Measurements from ENCODE around the gene STRIT1. TPM values are rescaled to one million over a fixed set of nuclear protein-coding genes. Genes with fewer than 3 reads are reported as not detected.
"Not testable (repeated sequence)": the region's sequence is repeated elsewhere in the genome, so short reads cannot be mapped to it uniquely, and the experiment has no call there.

STRIT1 gene
- total RNA-seq, 1 donor from 2014 or later: not detected

- H3K4me1 Mint-ChIP-seq (ENCODE audit: low read depth): no peaks in the 10 kb centered on the region
- H3K27me3 Mint-ChIP-seq: no peaks in the 10 kb centered on the region
- H3K27ac Mint-ChIP-seq: no peak overlapping the region
- H3K4me3 Mint-ChIP-seq (ENCODE audit: low read depth): no peak overlapping the region
- H3K9me3 Mint-ChIP-seq (ENCODE audit: low read depth): peaks cover 16% of the 10 kb centered on the region
- no peak for DNase-seq (ENCODE audit: low spot score, unreplicated experiment)
- TF ChIP-seq CTCF (IDR thresholded peaks at IDR 0.05; ENCODE audit: unreplicated experiment): no peak
- no peaks in the 10 kb centered on the region for H3K36me3 Mint-ChIP-seq (ENCODE audit: insufficient read depth)
These were observed 11.6 kb downstream of the STRIT1 start for GRCh38 chr3:155281912-155282311.

GRCh38 chr3:155276089-155276488, 17.4 kb downstream of the STRIT1 start:
- not testable (repeated sequence) for H3K27ac Mint-ChIP-seq; H3K36me3 Mint-ChIP-seq (ENCODE audit: insufficient read depth); H3K4me3 Mint-ChIP-seq (ENCODE audit: low read depth); H3K27me3 Mint-ChIP-seq; H3K4me1 Mint-ChIP-seq (ENCODE audit: low read depth); DNase-seq (ENCODE audit: low spot score, unreplicated experiment)
- H3K9me3 Mint-ChIP-seq (ENCODE audit: low read depth): peaks cover 16% of the 10 kb centered on the region

GRCh38 chr3:155275159-155275754, 18.2 kb downstream of the STRIT1 start:
- not testable (repeated sequence) for H3K27me3 Mint-ChIP-seq; DNase-seq (ENCODE audit: low spot score, unreplicated experiment); H3K36me3 Mint-ChIP-seq (ENCODE audit: insufficient read depth); H3K27ac Mint-ChIP-seq; H3K4me1 Mint-ChIP-seq (ENCODE audit: low read depth); H3K4me3 Mint-ChIP-seq (ENCODE audit: low read depth)
- H3K9me3 Mint-ChIP-seq (ENCODE audit: low read depth): peaks cover 15% of the 10 kb centered on the region

GRCh38 chr3:155274435-155274834, 19.0 kb downstream of the STRIT1 start:
- not testable (repeated sequence) for H3K4me1 Mint-ChIP-seq (ENCODE audit: low read depth); H3K4me3 Mint-ChIP-seq (ENCODE audit: low read depth); DNase-seq (ENCODE audit: low spot score, unreplicated experiment); H3K36me3 Mint-ChIP-seq (ENCODE audit: insufficient read depth); H3K27me3 Mint-ChIP-seq; H3K27ac Mint-ChIP-seq; H3K9me3 Mint-ChIP-seq (ENCODE audit: low read depth)

- TF ChIP-seq CTCF (IDR thresholded peaks at IDR 0.05; ENCODE audit: unreplicated experiment): no peak
- no peak for DNase-seq (ENCODE audit: low spot score, unreplicated experiment)
- Mint-ChIP-seq H3K27me3 (no peaks in the 10 kb centered on the region), H3K4me3 (ENCODE audit: low read depth) (no peak overlapping the region), H3K27ac (no peak overlapping the region), H3K9me3 (ENCODE audit: low read depth) (no peaks in the 10 kb centered on the region), H3K4me1 (ENCODE audit: low read depth) (no peaks in the 10 kb centered on the region), H3K36me3 (ENCODE audit: insufficient read depth) (no peaks in the 10 kb centered on the region)
These were observed 22.2 kb downstream of the STRIT1 start for GRCh38 chr3:155271343-155271613.

GRCh38 chr3:155270485-155271342, 22.8 kb downstream of the STRIT1 start:
- no peaks in the 10 kb centered on the region for H3K9me3 Mint-ChIP-seq (ENCODE audit: low read depth)
- no peak overlapping the region for H3K27ac Mint-ChIP-seq
- H3K27me3 Mint-ChIP-seq: no peaks in the 10 kb centered on the region
- H3K4me1 Mint-ChIP-seq (ENCODE audit: low read depth): no peaks in the 10 kb centered on the region
- TF ChIP-seq CTCF (IDR thresholded peaks at IDR 0.05; ENCODE audit: unreplicated experiment): no peak
- no peak for DNase-seq (ENCODE audit: low spot score, unreplicated experiment)
- no peak overlapping the region for H3K4me3 Mint-ChIP-seq (ENCODE audit: low read depth)
- H3K36me3 Mint-ChIP-seq (ENCODE audit: insufficient read depth): no peaks in the 10 kb centered on the region

GRCh38 chr3:155270063-155270462, 23.4 kb downstream of the STRIT1 start:
- no peak overlapping the region for H3K27ac Mint-ChIP-seq
- no peaks in the 10 kb centered on the region for H3K4me1 Mint-ChIP-seq (ENCODE audit: low read depth)
- no peak for TF ChIP-seq CTCF (IDR thresholded peaks at IDR 0.05; ENCODE audit: unreplicated experiment)
- no peak for DNase-seq (ENCODE audit: low spot score, unreplicated experiment)
- no peaks in the 10 kb centered on the region for H3K27me3 Mint-ChIP-seq
- no peak overlapping the region for H3K4me3 Mint-ChIP-seq (ENCODE audit: low read depth)
- no peaks in the 10 kb centered on the region for H3K36me3 Mint-ChIP-seq (ENCODE audit: insufficient read depth)
- no peaks in the 10 kb centered on the region for H3K9me3 Mint-ChIP-seq (ENCODE audit: low read depth)

- not testable (repeated sequence) for H3K27ac Mint-ChIP-seq; H3K36me3 Mint-ChIP-seq (ENCODE audit: insufficient read depth); DNase-seq (ENCODE audit: low spot score, unreplicated experiment); H3K9me3 Mint-ChIP-seq (ENCODE audit: low read depth); H3K4me3 Mint-ChIP-seq (ENCODE audit: low read depth); H3K4me1 Mint-ChIP-seq (ENCODE audit: low read depth); H3K27me3 Mint-ChIP-seq
These were observed 30.6 kb downstream of the STRIT1 start for GRCh38 chr3:155262855-155263254.
